Measurements from ENCODE around the gene MYO6.

The MYO6 gene

GRCh38 chr6:75761489-75761888 lies 12.4 kb downstream of the MYO6 start:
- no peaks in the 10 kb centered on the region for H3K9me3 ChIP-seq (ENCODE audit: control insufficient read depth, low read length)
- H3K4me3 ChIP-seq (ENCODE audit: insufficient read depth, low read depth, low read length, poor library complexity, severe bottlenecking) = no peak overlapping the region
- no peaks in the 10 kb centered on the region for H3K4me1 ChIP-seq (ENCODE audit: control insufficient read depth, insufficient read depth, low read length, poor library complexity, severe bottlenecking)
- H3K27me3 ChIP-seq (replicated peaks; ENCODE audit: control insufficient read depth, insufficient read depth, low read length, poor library complexity, severe bottlenecking) = no peaks in the 10 kb centered on the region
- no peak overlapping the region for H3K27ac ChIP-seq (ENCODE audit: insufficient read depth, low read length, poor library complexity, severe bottlenecking)
- DNase-seq = no peak
- H3K36me3 ChIP-seq (ENCODE audit: control insufficient read depth, insufficient read depth, low read length) = no peaks in the 10 kb centered on the region

- DNase-seq = no peak
- H3K4me1 ChIP-seq (ENCODE audit: control insufficient read depth, insufficient read depth, low read length, poor library complexity, severe bottlenecking) = no peaks in the 10 kb centered on the region
- H3K4me3 ChIP-seq (ENCODE audit: insufficient read depth, low read depth, low read length, poor library complexity, severe bottlenecking) = no peak overlapping the region
- H3K36me3 ChIP-seq (ENCODE audit: control insufficient read depth, insufficient read depth, low read length) = no peaks in the 10 kb centered on the region
- no peaks in the 10 kb centered on the region for H3K27me3 ChIP-seq (replicated peaks; ENCODE audit: control insufficient read depth, insufficient read depth, low read length, poor library complexity, severe bottlenecking)
- no peaks in the 10 kb centered on the region for H3K9me3 ChIP-seq (ENCODE audit: control insufficient read depth, low read length)
- no peak overlapping the region for H3K27ac ChIP-seq (ENCODE audit: insufficient read depth, low read length, poor library complexity, severe bottlenecking)
These were observed 13.0 kb downstream of the MYO6 start for GRCh38 chr6:75762063-75762462.

- Histone ChIP-seq H3K9me3 (ENCODE audit: control insufficient read depth, low read length) (no peaks in the 10 kb centered on the region), H3K36me3 (ENCODE audit: control insufficient read depth, insufficient read depth, low read length) (no peaks in the 10 kb centered on the region), H3K4me1 (ENCODE audit: control insufficient read depth, insufficient read depth, low read length, poor library complexity, severe bottlenecking) (no peaks in the 10 kb centered on the region), H3K4me3 (ENCODE audit: insufficient read depth, low read depth, low read length, poor library complexity, severe bottlenecking) (no peak overlapping the region), H3K27ac (ENCODE audit: insufficient read depth, low read length, poor library complexity, severe bottlenecking) (no peak overlapping the region), H3K27me3 (replicated peaks; ENCODE audit: control insufficient read depth, insufficient read depth, low read length, poor library complexity, severe bottlenecking) (no peaks in the 10 kb centered on the region)
- DNase-seq = no peak
These were observed 17.3 kb downstream of the MYO6 start for GRCh38 chr6:75766387-75766786.

- Histone ChIP-seq H3K27me3 (replicated peaks; ENCODE audit: control insufficient read depth, insufficient read depth, low read length, poor library complexity, severe bottlenecking) (no peaks in the 10 kb centered on the region), H3K9me3 (ENCODE audit: control insufficient read depth, low read length) (no peaks in the 10 kb centered on the region), H3K4me1 (ENCODE audit: control insufficient read depth, insufficient read depth, low read length, poor library complexity, severe bottlenecking) (no peaks in the 10 kb centered on the region), H3K36me3 (ENCODE audit: control insufficient read depth, insufficient read depth, low read length) (no peaks in the 10 kb centered on the region), H3K27ac (ENCODE audit: insufficient read depth, low read length, poor library complexity, severe bottlenecking) (no peak overlapping the region), H3K4me3 (ENCODE audit: insufficient read depth, low read depth, low read length, poor library complexity, severe bottlenecking) (no peak overlapping the region)
- no peak for DNase-seq
These were observed 21.8 kb downstream of the MYO6 start for GRCh38 chr6:75770844-75771243.

- Histone ChIP-seq H3K4me3 (ENCODE audit: insufficient read depth, low read depth, low read length, poor library complexity, severe bottlenecking) (no peak overlapping the region), H3K27me3 (replicated peaks; ENCODE audit: control insufficient read depth, insufficient read depth, low read length, poor library complexity, severe bottlenecking) (no peaks in the 10 kb centered on the region), H3K9me3 (ENCODE audit: control insufficient read depth, low read length) (no peaks in the 10 kb centered on the region), H3K4me1 (ENCODE audit: control insufficient read depth, insufficient read depth, low read length, poor library complexity, severe bottlenecking) (no peaks in the 10 kb centered on the region), H3K36me3 (ENCODE audit: control insufficient read depth, insufficient read depth, low read length) (no peaks in the 10 kb centered on the region), H3K27ac (ENCODE audit: insufficient read depth, low read length, poor library complexity, severe bottlenecking) (no peak overlapping the region)
- no peak for DNase-seq
These were observed 26.2 kb downstream of the MYO6 start for GRCh38 chr6:75775219-75775618.

GRCh38 chr6:75776461-75776860 lies 27.4 kb downstream of the MYO6 start:
- no peak overlapping the region for H3K27ac ChIP-seq (ENCODE audit: insufficient read depth, low read length, poor library complexity, severe bottlenecking)
- no peaks in the 10 kb centered on the region for H3K4me1 ChIP-seq (ENCODE audit: control insufficient read depth, insufficient read depth, low read length, poor library complexity, severe bottlenecking)
- no peaks in the 10 kb centered on the region for H3K36me3 ChIP-seq (ENCODE audit: control insufficient read depth, insufficient read depth, low read length)
- no peaks in the 10 kb centered on the region for H3K27me3 ChIP-seq (replicated peaks; ENCODE audit: control insufficient read depth, insufficient read depth, low read length, poor library complexity, severe bottlenecking)
- no peak overlapping the region for H3K4me3 ChIP-seq (ENCODE audit: insufficient read depth, low read depth, low read length, poor library complexity, severe bottlenecking)
- DNase-seq = no peak
- no peaks in the 10 kb centered on the region for H3K9me3 ChIP-seq (ENCODE audit: control insufficient read depth, low read length)

GRCh38 chr6:75778757-75779156 lies 29.7 kb downstream of the MYO6 start:
- Histone ChIP-seq H3K4me3 (ENCODE audit: insufficient read depth, low read depth, low read length, poor library complexity, severe bottlenecking) (no peak overlapping the region), H3K27ac (ENCODE audit: insufficient read depth, low read length, poor library complexity, severe bottlenecking) (no peak overlapping the region), H3K9me3 (ENCODE audit: control insufficient read depth, low read length) (no peaks in the 10 kb centered on the region), H3K36me3 (ENCODE audit: control insufficient read depth, insufficient read depth, low read length) (no peaks in the 10 kb centered on the region), H3K27me3 (replicated peaks; ENCODE audit: control insufficient read depth, insufficient read depth, low read length, poor library complexity, severe bottlenecking) (no peaks in the 10 kb centered on the region), H3K4me1 (ENCODE audit: control insufficient read depth, insufficient read depth, low read length, poor library complexity, severe bottlenecking) (no peaks in the 10 kb centered on the region)
- DNase-seq = no peak

- DNase-seq = no peak
- Histone ChIP-seq H3K27ac (ENCODE audit: insufficient read depth, low read length, poor library complexity, severe bottlenecking) (no peak overlapping the region), H3K27me3 (replicated peaks; ENCODE audit: control insufficient read depth, insufficient read depth, low read length, poor library complexity, severe bottlenecking) (no peaks in the 10 kb centered on the region), H3K4me1 (ENCODE audit: control insufficient read depth, insufficient read depth, low read length, poor library complexity, severe bottlenecking) (no peaks in the 10 kb centered on the region), H3K9me3 (ENCODE audit: control insufficient read depth, low read length) (no peaks in the 10 kb centered on the region), H3K36me3 (ENCODE audit: control insufficient read depth, insufficient read depth, low read length) (no peaks in the 10 kb centered on the region), H3K4me3 (ENCODE audit: insufficient read depth, low read depth, low read length, poor library complexity, severe bottlenecking) (no peak overlapping the region)
These were observed 37.1 kb downstream of the MYO6 start for GRCh38 chr6:75786152-75786551.

- no peak for DNase-seq
- Histone ChIP-seq H3K4me1 (ENCODE audit: control insufficient read depth, insufficient read depth, low read length, poor library complexity, severe bottlenecking) (no peaks in the 10 kb centered on the region), H3K9me3 (ENCODE audit: control insufficient read depth, low read length) (no peaks in the 10 kb centered on the region), H3K36me3 (ENCODE audit: control insufficient read depth, insufficient read depth, low read length) (no peaks in the 10 kb centered on the region), H3K27me3 (replicated peaks; ENCODE audit: control insufficient read depth, insufficient read depth, low read length, poor library complexity, severe bottlenecking) (no peaks in the 10 kb centered on the region), H3K27ac (ENCODE audit: insufficient read depth, low read length, poor library complexity, severe bottlenecking) (no peak overlapping the region), H3K4me3 (ENCODE audit: insufficient read depth, low read depth, low read length, poor library complexity, severe bottlenecking) (no peak overlapping the region)
These were observed 39.9 kb downstream of the MYO6 start for GRCh38 chr6:75788894-75789293.

- no peak overlapping the region for H3K27ac ChIP-seq (ENCODE audit: insufficient read depth, low read length, poor library complexity, severe bottlenecking)
- H3K9me3 ChIP-seq (ENCODE audit: control insufficient read depth, low read length) = no peaks in the 10 kb centered on the region
- no peak for DNase-seq
- no peaks in the 10 kb centered on the region for H3K27me3 ChIP-seq (replicated peaks; ENCODE audit: control insufficient read depth, insufficient read depth, low read length, poor library complexity, severe bottlenecking)
- H3K36me3 ChIP-seq (ENCODE audit: control insufficient read depth, insufficient read depth, low read length) = no peaks in the 10 kb centered on the region
- H3K4me1 ChIP-seq (ENCODE audit: control insufficient read depth, insufficient read depth, low read length, poor library complexity, severe bottlenecking) = no peaks in the 10 kb centered on the region
- H3K4me3 ChIP-seq (ENCODE audit: insufficient read depth, low read depth, low read length, poor library complexity, severe bottlenecking) = no peak overlapping the region
These were observed 42.8 kb downstream of the MYO6 start for GRCh38 chr6:75791881-75792280.

- H3K36me3 ChIP-seq (ENCODE audit: control insufficient read depth, insufficient read depth, low read length) = no peaks in the 10 kb centered on the region
- DNase-seq = no peak
- no peaks in the 10 kb centered on the region for H3K4me1 ChIP-seq (ENCODE audit: control insufficient read depth, insufficient read depth, low read length, poor library complexity, severe bottlenecking)
- H3K4me3 ChIP-seq (ENCODE audit: insufficient read depth, low read depth, low read length, poor library complexity, severe bottlenecking) = no peak overlapping the region
- no peaks in the 10 kb centered on the region for H3K9me3 ChIP-seq (ENCODE audit: control insufficient read depth, low read length)
- no peaks in the 10 kb centered on the region for H3K27me3 ChIP-seq (replicated peaks; ENCODE audit: control insufficient read depth, insufficient read depth, low read length, poor library complexity, severe bottlenecking)
- no peak overlapping the region for H3K27ac ChIP-seq (ENCODE audit: insufficient read depth, low read length, poor library complexity, severe bottlenecking)
These were observed 45.4 kb downstream of the MYO6 start for GRCh38 chr6:75794351-75794846.

Data from effector memory CD4-positive, alpha-beta T cell (primary cell).